ENCODE data around the gene MOCS1. TPM values are rescaled to one million over a fixed set of nuclear protein-coding genes. Genes with fewer than 3 reads are reported as not detected.
A peak's percentile ranks its signal among the peaks of the same experiment; 100 is the strongest.

The MOCS1 gene
- total RNA-seq, 1 donor from 2014 or later: 29.7 TPM

GRCh38 chr6:39952167-39952566 is 17.9 kb upstream of the MOCS1 start:
- peak; percentile 77 for ATAC-seq (ENCODE audit: poor library complexity)
- no peak for DNase-seq
- intact Hi-C loops (cut with DNase I): no loop called here

GRCh38 chr6:39951716-39952115 is 17.5 kb upstream of the MOCS1 start:
- DNase-seq: no peak
- ATAC-seq (ENCODE audit: poor library complexity): peak; percentile 64
- intact Hi-C loops (cut with DNase I): no loop called here

GRCh38 chr6:39951191-39951590 is 16.9 kb upstream of the MOCS1 start:
- ATAC-seq (ENCODE audit: poor library complexity): no peak
- DNase-seq: no peak
- intact Hi-C loops (cut with DNase I): no loop called here

GRCh38 chr6:39950125-39950720 is 16.0 kb upstream of the MOCS1 start:
- intact Hi-C loops (cut with DNase I): no loop called here
- DNase-seq (no peak), ATAC-seq (ENCODE audit: poor library complexity) (no peak)

GRCh38 chr6:39948199-39948791 is 14.0 kb upstream of the MOCS1 start:
- ATAC-seq (ENCODE audit: poor library complexity) (no peak), DNase-seq (no peak)
- intact Hi-C loops (cut with DNase I): no loop called here

- DNase-seq (no peak), ATAC-seq (ENCODE audit: poor library complexity) (no peak)
- intact Hi-C loops (cut with DNase I): no loop called here
Measured at GRCh38 chr6:39947611-39948068, 13.4 kb upstream of the MOCS1 start.

- peak; percentile 57 for ATAC-seq (ENCODE audit: poor library complexity)
- no peak for DNase-seq
- intact Hi-C loops (cut with DNase I): no loop called here
Measured at GRCh38 chr6:39945626-39946025, 11.4 kb upstream of the MOCS1 start.

- ATAC-seq (ENCODE audit: poor library complexity) (peak; percentile 37), DNase-seq (no peak)
- intact Hi-C loops (cut with DNase I): no loop called here
Measured at GRCh38 chr6:39942903-39943580, 8.8 kb upstream of the MOCS1 start.

- intact Hi-C loops (cut with DNase I): no loop called here
- no peak for ATAC-seq (ENCODE audit: poor library complexity)
- DNase-seq: no peak
Measured at GRCh38 chr6:39941820-39942219, 7.6 kb upstream of the MOCS1 start.

GRCh38 chr6:39941138-39941537 is 6.9 kb upstream of the MOCS1 start:
- intact Hi-C loops (cut with DNase I): no loop called here
- DNase-seq (no peak), ATAC-seq (ENCODE audit: poor library complexity) (no peak)

- intact Hi-C loops (cut with DNase I): no loop called here
- ATAC-seq (ENCODE audit: poor library complexity): peak; percentile 20
Measured at GRCh38 chr6:39938773-39939654, 4.8 kb upstream of the MOCS1 start.

GRCh38 chr6:39937686-39938333 is 3.5 kb upstream of the MOCS1 start:
- ATAC-seq (ENCODE audit: poor library complexity) (no peak), DNase-seq (no peak)
- intact Hi-C loops (cut with DNase I): no loop called here

More at GRCh38 chr6:39938773-39939654, 4.8 kb upstream of the MOCS1 start:
- no peak for DNase-seq

- DNase-seq (no peak), ATAC-seq (ENCODE audit: poor library complexity) (no peak)
- intact Hi-C loops (cut with DNase I): no loop called here
Measured at GRCh38 chr6:39936857-39937256, 2.6 kb upstream of the MOCS1 start.

GRCh38 chr6:39935241-39935640 is 979 bp upstream of the MOCS1 start:
- intact Hi-C loops (cut with DNase I): no loop called here
- DNase-seq (no peak), ATAC-seq (ENCODE audit: poor library complexity) (no peak)

GRCh38 chr6:39933669-39934130 is 562 bp downstream of the MOCS1 start:
- no peak for ATAC-seq (ENCODE audit: poor library complexity)
- no peak for DNase-seq
- intact Hi-C loops (cut with DNase I): no loop called here

GRCh38 chr6:39932386-39932910 is 1.8 kb downstream of the MOCS1 start:
- intact Hi-C loops (cut with DNase I): no loop called here
- no peak for ATAC-seq (ENCODE audit: poor library complexity)
- DNase-seq: no peak

GRCh38 chr6:39931607-39932006 is 2.7 kb downstream of the MOCS1 start:
- DNase-seq: no peak
- intact Hi-C loops (cut with DNase I): no loop called here
- no peak for ATAC-seq (ENCODE audit: poor library complexity)

GRCh38 chr6:39930540-39930939 is 3.7 kb downstream of the MOCS1 start:
- no peak for DNase-seq
- intact Hi-C loops (cut with DNase I): no loop called here
- no peak for ATAC-seq (ENCODE audit: poor library complexity)

Measured in Right ventricle myocardium superior (tissue), 1 donor.